ENCODE data around the gene ZNF468.
A peak's percentile ranks its signal among the peaks of the same experiment; 100 is the strongest.
"Not testable (repeated sequence)": the region's sequence is repeated elsewhere in the genome, so short reads cannot be mapped to it uniquely, and the experiment has no call there.

Gene ZNF468

GRCh38 chr19:52871466-52871865 lies 14.0 kb upstream of the ZNF468 start:
- no peak for TF ChIP-seq JUND (IDR thresholded peaks at IDR 0.05; ENCODE audit: low read depth)
- no peak for DNase-seq (ENCODE audit: low read depth in 1 of 2, low spot score in 1 of 2)
- in situ Hi-C loops (cut with HindIII; ENCODE audit: low pct_unique_long_range_greater_than_20kb, low sequenced_read_pairs), result no loop called here

- in situ Hi-C loops (cut with HindIII; ENCODE audit: low pct_unique_long_range_greater_than_20kb, low sequenced_read_pairs); DNase-seq (ENCODE audit: low read depth in 1 of 2, low spot score in 1 of 2): not testable (repeated sequence)
Measured at GRCh38 chr19:52868031-52868430, 10.6 kb upstream of the ZNF468 start.

DNA sequence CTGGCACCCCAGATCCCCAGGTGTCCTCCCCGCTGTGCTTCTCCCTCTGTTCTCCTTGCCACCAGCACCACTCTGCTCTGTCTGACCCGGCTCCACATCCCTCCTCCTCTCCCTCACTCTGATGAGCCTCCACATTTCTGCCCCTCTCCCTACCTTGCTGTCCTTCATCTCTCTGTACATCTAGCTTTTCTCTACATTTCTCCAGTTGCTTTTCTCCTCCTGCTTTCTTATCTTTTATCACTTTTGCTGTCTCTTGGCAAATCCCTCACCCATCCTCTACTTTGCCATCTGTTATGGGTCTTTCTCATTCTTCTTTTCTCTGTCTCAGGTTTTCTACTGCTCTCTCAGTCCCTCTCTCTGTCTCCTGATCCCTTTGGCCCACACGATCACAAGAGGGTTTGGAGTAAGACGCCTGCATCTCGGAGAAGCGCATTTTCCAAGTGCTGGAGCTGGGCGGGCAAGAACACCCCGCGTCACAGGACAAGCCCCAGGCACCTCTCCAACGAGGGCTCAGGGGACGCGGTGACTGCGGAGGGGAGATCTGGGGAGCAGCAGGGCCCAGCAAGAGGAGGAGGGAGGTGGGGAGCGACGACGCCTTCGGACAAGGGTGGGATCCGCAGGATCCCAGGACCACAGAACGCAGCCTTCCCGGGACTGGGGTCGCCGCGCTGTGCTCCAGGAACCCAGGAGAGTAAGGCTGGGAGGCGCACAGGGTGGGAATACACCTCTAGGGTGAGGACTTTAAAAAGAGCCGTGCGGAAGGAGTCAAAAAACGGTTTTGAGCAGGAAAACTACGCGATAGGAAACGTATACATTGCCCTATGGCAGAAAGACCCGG lies 660 bp downstream of the ZNF468 start:
- in situ Hi-C loops (cut with HindIII; ENCODE audit: low pct_unique_long_range_greater_than_20kb, low sequenced_read_pairs), result not testable (repeated sequence)
- peak in 1 of 2 experiments; percentile 3 for DNase-seq (ENCODE audit: low read depth in 1 of 2, low spot score in 1 of 2)

- in situ Hi-C loops (cut with HindIII; ENCODE audit: low pct_unique_long_range_greater_than_20kb, low sequenced_read_pairs); DNase-seq (ENCODE audit: low read depth in 1 of 2, low spot score in 1 of 2): not testable (repeated sequence)
Measured at GRCh38 chr19:52847352-52847751, 10.1 kb downstream of the ZNF468 start.

GRCh38 chr19:52840825-52841465 lies 16.5 kb downstream of the ZNF468 start:
- DNase-seq (ENCODE audit: low read depth in 1 of 2, low spot score in 1 of 2); in situ Hi-C loops (cut with HindIII; ENCODE audit: low pct_unique_long_range_greater_than_20kb, low sequenced_read_pairs): not testable (repeated sequence)

GRCh38 chr19:52834289-52834688 lies 23.1 kb downstream of the ZNF468 start:
- DNase-seq (ENCODE audit: low read depth in 1 of 2, low spot score in 1 of 2); in situ Hi-C loops (cut with HindIII; ENCODE audit: low pct_unique_long_range_greater_than_20kb, low sequenced_read_pairs): not testable (repeated sequence)

DNA sequence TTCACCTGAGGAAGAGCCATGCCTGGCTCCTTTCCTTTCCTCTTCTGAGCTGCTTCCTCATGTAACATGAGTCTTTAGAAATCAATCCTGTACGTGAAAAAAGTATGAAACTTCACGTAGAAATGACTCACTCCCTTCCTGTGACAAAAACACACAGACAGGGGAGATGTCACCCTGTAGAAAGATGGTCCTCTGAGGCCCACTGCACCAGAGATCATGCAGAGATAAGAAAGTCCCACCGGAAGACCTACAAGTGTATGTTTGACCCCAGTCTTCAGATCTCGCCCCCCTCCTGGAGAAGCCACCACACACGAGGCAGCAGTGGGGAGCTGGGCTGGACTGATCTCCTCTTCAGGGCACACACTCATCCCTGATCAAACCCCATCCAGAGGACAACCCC lies 23.9 kb downstream of the ZNF468 start:
- in situ Hi-C loops (cut with HindIII; ENCODE audit: low pct_unique_long_range_greater_than_20kb, low sequenced_read_pairs); DNase-seq (ENCODE audit: low read depth in 1 of 2, low spot score in 1 of 2): not testable (repeated sequence)

GRCh38 chr19:52829866-52830265 lies 27.6 kb downstream of the ZNF468 start:
- in situ Hi-C loops (cut with HindIII; ENCODE audit: low pct_unique_long_range_greater_than_20kb, low sequenced_read_pairs); DNase-seq (ENCODE audit: low read depth in 1 of 2, low spot score in 1 of 2): not testable (repeated sequence)

GRCh38 chr19:52825765-52826164 lies 31.7 kb downstream of the ZNF468 start:
- in situ Hi-C loops (cut with HindIII; ENCODE audit: low pct_unique_long_range_greater_than_20kb, low sequenced_read_pairs), result no loop called here
- no peak for DNase-seq (ENCODE audit: low read depth in 1 of 2, low spot score in 1 of 2)
- no peak for TF ChIP-seq JUND (IDR thresholded peaks at IDR 0.05; ENCODE audit: low read depth)

- no peak for TF ChIP-seq JUND (IDR thresholded peaks at IDR 0.05; ENCODE audit: low read depth)
- no peak for DNase-seq (ENCODE audit: low read depth in 1 of 2, low spot score in 1 of 2)
- in situ Hi-C loops (cut with HindIII; ENCODE audit: low pct_unique_long_range_greater_than_20kb, low sequenced_read_pairs), result no loop called here
Measured at GRCh38 chr19:52823676-52824075, 33.7 kb downstream of the ZNF468 start.

- in situ Hi-C loops (cut with HindIII; ENCODE audit: low pct_unique_long_range_greater_than_20kb, low sequenced_read_pairs), result not testable (repeated sequence)
- DNase-seq (ENCODE audit: low read depth in 1 of 2, low spot score in 1 of 2), result peak; percentile 15 to 72
Measured at GRCh38 chr19:52821204-52821960, 36.0 kb downstream of the ZNF468 start, which contains the start of gene ZNF28. Gene ZNF28 (minus strand): TSS chr19:52821633. CDS start chr19:52817958, 3,675 bp downstream.

DNA sequence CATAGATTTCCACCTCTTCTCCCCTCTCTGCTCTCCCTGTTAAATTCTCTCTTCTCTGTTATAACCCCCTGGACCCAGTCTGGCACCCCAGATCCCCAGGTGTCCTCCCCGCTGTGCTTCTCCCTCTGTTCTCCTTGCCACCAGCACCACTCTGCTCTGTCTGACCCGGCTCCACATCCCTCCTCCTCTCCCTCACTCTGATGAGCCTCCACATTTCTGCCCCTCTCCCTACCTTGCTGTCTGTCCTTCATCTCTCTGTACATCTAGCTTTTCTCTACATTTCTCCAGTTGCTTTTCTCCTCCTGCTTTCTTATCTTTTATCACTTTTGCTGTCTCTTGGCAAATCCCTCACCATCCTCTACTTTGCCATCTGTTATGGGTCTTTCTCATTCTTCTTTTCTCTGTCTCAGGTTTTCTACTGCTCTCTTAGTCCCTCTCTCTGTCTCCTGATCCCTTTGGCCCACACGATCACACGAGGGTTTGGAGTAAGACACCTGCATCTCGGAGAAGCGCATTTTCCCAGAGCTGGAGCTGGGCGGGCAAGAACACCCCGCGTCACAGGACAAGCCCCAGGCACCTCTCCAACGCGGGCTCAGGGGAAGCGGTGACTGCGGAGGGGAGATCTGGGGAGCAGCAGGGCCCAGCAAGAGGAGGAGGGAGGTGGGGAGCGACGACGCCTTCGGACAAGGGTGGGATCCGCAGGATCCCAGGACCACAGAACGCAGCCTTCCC lies 36.8 kb downstream of the ZNF468 start:
- in situ Hi-C loops (cut with HindIII; ENCODE audit: low pct_unique_long_range_greater_than_20kb, low sequenced_read_pairs), result not testable (repeated sequence)
- DNase-seq (ENCODE audit: low read depth in 1 of 2, low spot score in 1 of 2), result peak in 1 of 2 experiments; percentile 35

DNA sequence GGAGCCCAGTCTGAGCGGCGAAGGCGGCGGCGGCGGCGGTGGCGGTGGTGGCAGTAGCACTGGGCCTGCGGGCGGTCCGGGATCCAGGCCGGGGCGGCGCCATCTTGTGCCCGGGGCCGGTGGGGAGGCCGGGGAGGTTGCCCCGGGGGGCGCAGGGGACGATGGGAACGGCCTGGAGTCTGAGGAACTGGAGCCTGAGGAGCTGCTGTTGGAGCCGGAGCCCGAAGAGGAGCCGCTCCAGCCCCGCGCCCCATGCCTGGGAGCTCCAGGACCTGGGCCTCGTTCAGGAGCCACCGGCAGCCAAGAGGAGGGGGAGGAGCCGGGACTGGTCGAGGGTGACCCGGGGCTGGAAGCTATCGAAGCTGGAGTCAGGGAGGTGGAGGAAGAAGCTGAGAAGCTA lies 47.6 kb downstream of the ZNF468 start:
- in situ Hi-C loops (cut with HindIII; ENCODE audit: low pct_unique_long_range_greater_than_20kb, low sequenced_read_pairs), result no loop called here
- no peak for TF ChIP-seq JUND (IDR thresholded peaks at IDR 0.05; ENCODE audit: low read depth)
- DNase-seq (ENCODE audit: low read depth in 1 of 2, low spot score in 1 of 2), result no peak

GRCh38 chr19:52799950-52800640 lies 57.3 kb downstream of the ZNF468 start:
- DNase-seq (ENCODE audit: low read depth in 1 of 2, low spot score in 1 of 2); in situ Hi-C loops (cut with HindIII; ENCODE audit: low pct_unique_long_range_greater_than_20kb, low sequenced_read_pairs): not testable (repeated sequence)

All from T47D (cell line).